SU-DHL-6 (cell line): ENCODE data around the gene VANGL2.

Source experiments
- H2AFZ ChIP-seq: fragments of 200-600 bp; sonication (generic); 2 replicates; pipeline ENCODE4 v1.6.1; 2014; ENCODE audit warnings: low read depth, mild to moderate bottlenecking, moderate library complexity, mixed read lengths, antibody characterized with exemption, low read length; ENCODE audit not compliant: severe bottlenecking
- H3F3A ChIP-seq: fragments of 200-600 bp; shearing (Covaris generic); 2 replicates; pipeline ENCODE4 v1.6.0; 2016; ENCODE audit warnings: antibody characterized with exemption, mild to moderate bottlenecking; ENCODE audit not compliant: insufficient read depth
- H3K27ac ChIP-seq: fragments of 200-600 bp; sonication (generic); 2 replicates; pipeline ENCODE4 v1.5.1; 2016; ENCODE audit warnings: low read depth, mild to moderate bottlenecking, low read length, moderate library complexity, mixed read lengths
- H3K27me3 ChIP-seq: fragments of 200-600 bp; sonication (generic), shearing (Covaris generic); 2 replicates; pipeline ENCODE4 v1.6.0; 2014; ENCODE audit warnings: mild to moderate bottlenecking, low read length
- H3K36me3 ChIP-seq: fragments of 200-600 bp; sonication (generic); 2 replicates; pipeline ENCODE4 v1.6.1; 2014; ENCODE audit warnings: mild to moderate bottlenecking, low read length, mixed read lengths
- H3K4me2 ChIP-seq: fragments of 300-600, 200-600 bp; shearing (Covaris generic), sonication (generic); 2 replicates; pipeline ENCODE4 v1.6.0; 2014; ENCODE audit warnings: low read length, low read depth, mild to moderate bottlenecking; ENCODE audit not compliant: poor library complexity, severe bottlenecking
- H3K4me3 ChIP-seq: fragments of 200-600 bp; sonication (generic); 2 replicates; pipeline ENCODE4 v1.5.1; 2014; ENCODE audit warnings: antibody characterized with exemption, low read length, mild to moderate bottlenecking, mixed read lengths; ENCODE audit not compliant: insufficient read depth, poor library complexity, severe bottlenecking
- H3K79me2 ChIP-seq: fragments of 200-600 bp; sonication (generic); 2 replicates; pipeline ENCODE4 v1.6.1; 2014; ENCODE audit warnings: mild to moderate bottlenecking, low read length, moderate library complexity; ENCODE audit not compliant: insufficient read depth
- H3K9ac ChIP-seq: fragments of 200-600 bp; sonication (generic); 2 replicates; pipeline ENCODE4 v1.7.0; 2014; ENCODE audit warnings: mild to moderate bottlenecking, low read length
- H3K9me2 ChIP-seq: fragments of 200-600 bp; sonication (generic); replicated peaks from 2 replicates; pipeline ENCODE4 v1.6.1; 2014; ENCODE audit warnings: low read length; ENCODE audit not compliant: insufficient read depth
- H3K9me3 ChIP-seq: fragments of 200-600 bp; sonication (generic); 2 replicates; pipeline ENCODE4 v1.6.1; 2014; ENCODE audit warnings: low read length, mixed read lengths; ENCODE audit not compliant: insufficient read depth
- H4K20me1 ChIP-seq: fragments of 200-600 bp; sonication (generic); 2 replicates; pipeline ENCODE4 v1.6.1; 2014; ENCODE audit warnings: low read depth, mild to moderate bottlenecking, antibody characterized with exemption, low read length, moderate library complexity, mixed read lengths
- EZH2phosphoT487 ChIP-seq: fragments of 200-600 bp; sonication (generic), shearing (Covaris generic); conservative IDR thresholded peaks from 2 replicates; pipeline ENCODE4 v1.6.1; 2018; ENCODE audit warnings: mild to moderate bottlenecking, antibody characterized with exemption, low read length, moderate library complexity, mixed read lengths
- TF ChIP-seq, protein P1 (sequence below): fragments of 200-600 bp; sonication (generic); IDR thresholded peaks from one replicate; pipeline ENCODE4 v1.5.1; 2017; ENCODE audit warnings: antibody characterized with exemption, mild to moderate bottlenecking, low read length, moderate library complexity; ENCODE audit not compliant: insufficient read depth, poor library complexity, severe bottlenecking

VANGL2 gene

DNA sequence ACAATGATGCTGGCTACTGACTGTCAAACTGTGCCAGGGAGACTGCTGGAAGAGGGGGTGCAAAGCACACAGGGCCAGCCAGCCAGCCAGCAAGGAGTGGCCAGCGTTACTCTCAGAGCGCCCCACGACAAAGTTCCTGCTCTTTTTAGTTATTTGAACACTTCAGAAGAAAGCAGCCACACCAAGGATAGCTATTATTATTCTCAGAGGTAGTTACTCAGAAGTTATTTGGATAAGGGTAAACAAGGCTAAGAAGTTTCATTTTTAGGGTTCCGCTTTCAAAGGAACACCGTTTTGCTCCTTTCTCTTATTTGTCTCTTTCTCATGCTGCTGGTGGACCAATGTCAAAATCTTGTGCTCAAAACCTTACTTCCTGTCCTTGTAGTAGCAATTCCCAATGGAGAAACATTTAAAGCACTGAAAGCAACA lies 59.9 kb downstream of the VANGL2 start:
- H3K9ac ChIP-seq = no peak overlapping the region
- no peak overlapping the region for H3K4me2 ChIP-seq
- H3K4me3 ChIP-seq = no peak overlapping the region
- H3K9me2 ChIP-seq = no peaks in the 10 kb centered on the region
- H3K79me2 ChIP-seq = no peaks in the 10 kb centered on the region
- no peak overlapping the region for H3K27ac ChIP-seq
- H3K27me3 ChIP-seq = no peaks in the 10 kb centered on the region
- H4K20me1 ChIP-seq = no peaks in the 10 kb centered on the region
- no peaks in the 10 kb centered on the region for H3K9me3 ChIP-seq
- no peak for TF ChIP-seq EZH2phosphoT487
- TF ChIP-seq, protein P1, sequence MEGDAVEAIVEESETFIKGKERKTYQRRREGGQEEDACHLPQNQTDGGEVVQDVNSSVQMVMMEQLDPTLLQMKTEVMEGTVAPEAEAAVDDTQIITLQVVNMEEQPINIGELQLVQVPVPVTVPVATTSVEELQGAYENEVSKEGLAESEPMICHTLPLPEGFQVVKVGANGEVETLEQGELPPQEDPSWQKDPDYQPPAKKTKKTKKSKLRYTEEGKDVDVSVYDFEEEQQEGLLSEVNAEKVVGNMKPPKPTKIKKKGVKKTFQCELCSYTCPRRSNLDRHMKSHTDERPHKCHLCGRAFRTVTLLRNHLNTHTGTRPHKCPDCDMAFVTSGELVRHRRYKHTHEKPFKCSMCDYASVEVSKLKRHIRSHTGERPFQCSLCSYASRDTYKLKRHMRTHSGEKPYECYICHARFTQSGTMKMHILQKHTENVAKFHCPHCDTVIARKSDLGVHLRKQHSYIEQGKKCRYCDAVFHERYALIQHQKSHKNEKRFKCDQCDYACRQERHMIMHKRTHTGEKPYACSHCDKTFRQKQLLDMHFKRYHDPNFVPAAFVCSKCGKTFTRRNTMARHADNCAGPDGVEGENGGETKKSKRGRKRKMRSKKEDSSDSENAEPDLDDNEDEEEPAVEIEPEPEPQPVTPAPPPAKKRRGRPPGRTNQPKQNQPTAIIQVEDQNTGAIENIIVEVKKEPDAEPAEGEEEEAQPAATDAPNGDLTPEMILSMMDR = no peak
- no peaks in the 10 kb centered on the region for H3F3A ChIP-seq
- no peak overlapping the region for H2AFZ ChIP-seq
- H3K36me3 ChIP-seq = no peaks in the 10 kb centered on the region

DNA sequence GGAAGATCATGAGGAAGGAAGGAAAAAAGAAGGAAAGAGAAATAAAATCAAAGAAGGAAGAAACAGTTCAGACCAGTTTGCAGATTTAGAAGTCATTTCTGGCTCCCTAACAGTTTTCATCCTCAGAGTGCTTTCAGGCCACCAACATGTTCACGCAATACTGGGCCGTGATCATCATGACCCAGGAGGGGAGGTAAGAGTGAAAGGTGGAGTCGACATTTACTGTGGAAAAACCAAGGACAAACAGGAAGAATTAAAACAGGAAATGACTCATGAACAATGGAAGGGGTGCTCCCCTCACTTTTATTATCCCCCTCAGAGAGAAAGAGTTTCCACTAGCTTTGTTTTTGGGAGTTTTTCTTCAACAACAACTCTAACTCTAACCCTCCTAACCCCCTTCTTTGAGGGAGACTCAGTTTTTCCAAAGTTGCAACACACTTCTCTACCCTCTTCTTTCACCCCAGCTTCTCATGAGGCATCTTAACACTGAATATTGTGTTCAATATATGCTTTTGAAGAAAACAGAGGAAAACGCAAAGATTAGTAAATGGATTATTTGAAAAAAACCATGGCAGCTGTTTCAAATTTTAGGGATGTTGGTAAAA lies 60.4 kb downstream of the VANGL2 start:
- Histone ChIP-seq H3K9me3 (no peaks in the 10 kb centered on the region), H3K27me3 (no peaks in the 10 kb centered on the region), H2AFZ (no peak overlapping the region), H3F3A (no peaks in the 10 kb centered on the region), H3K4me2 (no peak overlapping the region), H3K4me3 (no peak overlapping the region), H4K20me1 (no peaks in the 10 kb centered on the region), H3K36me3 (no peaks in the 10 kb centered on the region), H3K27ac (no peak overlapping the region), H3K79me2 (no peaks in the 10 kb centered on the region), H3K9ac (no peak overlapping the region), H3K9me2 (no peaks in the 10 kb centered on the region)
- TF ChIP-seq, protein P1 = no peak
- no peak for TF ChIP-seq EZH2phosphoT487

DNA sequence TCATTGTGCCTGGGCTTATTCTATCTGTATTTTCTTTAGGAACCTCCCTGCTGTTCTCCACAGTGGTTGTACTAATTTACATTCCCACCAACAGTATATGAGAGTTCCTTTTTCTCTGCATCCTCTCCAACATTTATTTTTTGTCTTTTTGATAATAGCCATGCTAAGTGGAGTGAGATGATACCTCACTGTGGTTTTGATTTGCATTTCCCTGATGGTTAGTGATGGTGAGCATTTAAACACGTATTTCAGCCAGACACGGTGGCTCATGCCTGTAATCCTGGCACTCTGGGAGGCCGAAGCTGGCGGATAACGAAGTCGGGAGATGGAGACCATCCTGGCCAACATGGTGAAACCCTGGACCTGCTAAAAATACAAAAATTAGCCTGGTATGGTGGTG lies 64.8 kb downstream of the VANGL2 start:
- H3F3A ChIP-seq = no peaks in the 10 kb centered on the region
- H3K36me3 ChIP-seq = no peaks in the 10 kb centered on the region
- no peak overlapping the region for H3K27ac ChIP-seq
- H3K9me2 ChIP-seq = no peaks in the 10 kb centered on the region
- no peak overlapping the region for H3K9ac ChIP-seq
- no peak overlapping the region for H3K4me2 ChIP-seq
- H3K27me3 ChIP-seq = no peaks in the 10 kb centered on the region
- H3K79me2 ChIP-seq = no peaks in the 10 kb centered on the region
- no peak overlapping the region for H3K4me3 ChIP-seq
- no peak overlapping the region for H2AFZ ChIP-seq
- H3K9me3 ChIP-seq = no peaks in the 10 kb centered on the region
- no peaks in the 10 kb centered on the region for H4K20me1 ChIP-seq
- TF ChIP-seq, protein P1 = no peak
- no peak for TF ChIP-seq EZH2phosphoT487
